Activated T-helper 2 cell treated with anti-CD3 and anti-CD28 coated beads, Interferon-gamma antibody, Interleukin-2, Interleukin-4, amounts not matched to agents 10 μg/mL and 5 μg/mL and 100 μg/mL, durations not matched to agents 14 hours and 24 hours and 36 hours (primary cell): ENCODE results near the gene RASSF8. TPM values are rescaled to one million over a fixed set of nuclear protein-coding genes. Genes with fewer than 3 reads are reported as not detected.
A peak's percentile ranks its signal among the peaks of the same experiment; 100 is the strongest.

Experiments
- DNase-seq: peaks from one replicate; pipeline ENCODE4 v3.0.0; 2021; ENCODE audit warnings: low spot score
- H3K27ac Mint-ChIP-seq: one replicate; pipeline ENCODE4 v1.8.0; 2021; ENCODE audit warnings: mixed read lengths
- H3K27me3 Mint-ChIP-seq: one replicate; pipeline ENCODE4 v1.8.0; 2021; ENCODE audit warnings: low read depth, mixed read lengths
- H3K36me3 Mint-ChIP-seq: one replicate; pipeline ENCODE4 v1.8.0; 2021; ENCODE audit warnings: low read depth, mixed read lengths
- H3K4me1 Mint-ChIP-seq: one replicate; pipeline ENCODE4 v1.8.0; 2021; ENCODE audit warnings: low read depth, mixed read lengths
- H3K4me3 Mint-ChIP-seq: one replicate; pipeline ENCODE4 v1.8.0; 2021; ENCODE audit warnings: low read depth, mild to moderate bottlenecking, moderate library complexity, mixed read lengths
- H3K9me3 Mint-ChIP-seq: one replicate; pipeline ENCODE4 v1.8.0; 2021; ENCODE audit warnings: mixed read lengths
- intact Hi-C: fragments of 100-400 bp; cut with micrococcal nuclease; formaldehyde crosslinking; loops from one replicate; pipeline ENCODE4 v1.15.1; 2023
- total RNA-seq: library from RNA; stranded (reverse); gene quantifications from 2 replicates; pipeline ENCODE4 v1.2.3, GENCODE V29; 2022

RASSF8 gene
- total RNA-seq, 1 donor from 2014 or later, result 0.16 TPM

GRCh38 chr12:25942709-25943108 is 15.8 kb upstream of the RASSF8 start:
- Mint-ChIP-seq H3K27ac (no peak overlapping the region), H3K4me1 (no peaks in the 10 kb centered on the region), H3K4me3 (no peak overlapping the region), H3K36me3 (no peaks in the 10 kb centered on the region), H3K9me3 (no peaks in the 10 kb centered on the region), H3K27me3 (no peaks in the 10 kb centered on the region)
- intact Hi-C loops, result no loop called here
- no peak for DNase-seq

DNA sequence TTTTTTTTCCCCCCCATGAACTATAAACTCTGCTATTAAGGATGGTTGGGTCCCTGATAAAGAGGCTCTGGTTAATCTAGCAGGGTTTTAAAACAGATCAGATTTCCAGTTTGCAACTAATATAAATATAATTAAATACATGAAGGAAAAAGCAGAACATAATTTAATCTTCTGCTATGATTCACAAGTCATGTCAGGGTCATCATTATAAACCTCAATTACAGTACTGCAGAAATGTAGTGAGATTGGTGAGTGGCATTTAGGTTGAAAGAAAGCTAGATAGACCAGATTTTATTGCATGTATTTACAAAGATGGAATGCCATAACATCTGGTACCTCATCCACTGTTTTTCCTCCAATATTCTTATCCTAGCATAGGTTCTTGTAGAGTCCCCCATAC is 14.5 kb upstream of the RASSF8 start:
- no peaks in the 10 kb centered on the region for H3K9me3 Mint-ChIP-seq
- no peak overlapping the region for H3K4me3 Mint-ChIP-seq
- intact Hi-C loops, result no loop called here
- DNase-seq, result no peak
- H3K36me3 Mint-ChIP-seq, result no peaks in the 10 kb centered on the region
- H3K27ac Mint-ChIP-seq, result no peak overlapping the region
- no peaks in the 10 kb centered on the region for H3K27me3 Mint-ChIP-seq
- H3K4me1 Mint-ChIP-seq, result no peaks in the 10 kb centered on the region

DNA sequence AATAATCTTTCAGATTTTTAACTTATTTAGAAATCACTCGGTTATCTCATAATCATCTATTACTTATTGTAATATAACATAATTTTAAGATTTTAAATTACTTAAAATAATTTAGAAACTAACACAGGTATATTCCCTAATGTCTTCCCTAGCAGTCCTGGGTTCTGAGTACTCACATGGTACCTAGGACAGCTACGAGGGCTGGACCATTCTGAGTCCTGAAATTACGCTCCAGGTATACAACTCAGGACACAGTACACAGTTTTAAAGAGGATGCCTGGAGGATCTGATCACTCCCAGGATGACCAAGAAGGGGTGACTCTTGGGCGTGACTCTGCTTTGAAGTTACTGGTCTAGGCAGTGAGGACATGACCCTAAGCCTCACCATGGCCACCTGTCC is 9.1 kb upstream of the RASSF8 start:
- H3K36me3 Mint-ChIP-seq, result no peaks in the 10 kb centered on the region
- intact Hi-C loops, result no loop called here
- H3K4me1 Mint-ChIP-seq, result no peaks in the 10 kb centered on the region
- H3K9me3 Mint-ChIP-seq, result no peaks in the 10 kb centered on the region
- H3K27ac Mint-ChIP-seq, result no peak overlapping the region
- no peak for DNase-seq
- no peak overlapping the region for H3K4me3 Mint-ChIP-seq
- no peaks in the 10 kb centered on the region for H3K27me3 Mint-ChIP-seq

DNA sequence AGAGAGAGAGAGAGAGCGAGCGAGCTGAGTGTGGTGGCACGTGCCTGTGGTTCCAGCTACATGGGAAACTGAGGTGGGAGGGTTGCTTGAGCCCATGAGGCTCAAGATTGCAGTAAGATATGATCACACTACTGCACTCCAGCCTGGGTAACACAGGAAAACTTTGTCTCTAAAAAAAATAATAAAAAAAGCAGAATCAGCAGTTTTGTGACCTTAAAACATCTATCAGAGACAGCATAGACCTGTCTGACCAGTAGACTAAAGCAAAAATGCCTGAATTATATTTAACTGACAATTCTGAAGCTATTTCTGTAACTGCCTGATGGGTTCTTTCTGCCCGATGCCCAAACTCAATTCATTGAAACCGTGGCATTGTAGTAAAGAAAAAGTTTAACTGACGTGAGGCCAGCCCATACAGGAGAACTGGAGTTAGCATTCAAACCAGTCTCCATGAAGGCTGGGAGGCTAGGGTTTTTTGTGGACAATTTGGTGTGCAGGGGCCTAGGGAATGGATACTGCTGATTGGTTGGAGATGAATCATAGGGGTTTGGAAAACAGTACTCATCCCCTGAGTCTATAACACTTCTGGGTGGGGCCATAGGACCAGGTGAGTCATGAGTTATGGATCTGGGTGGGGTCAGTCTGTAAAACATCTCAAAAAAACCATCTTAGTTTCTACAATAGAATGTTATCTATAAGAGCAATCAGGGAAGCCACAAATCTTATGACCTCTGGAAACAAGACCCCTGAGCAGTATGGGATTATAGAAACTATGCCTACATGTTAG is 8.0 kb upstream of the RASSF8 start:
- H3K27me3 Mint-ChIP-seq, result peaks cover 7% of the 10 kb centered on the region
- no peaks in the 10 kb centered on the region for H3K9me3 Mint-ChIP-seq
- no peaks in the 10 kb centered on the region for H3K36me3 Mint-ChIP-seq
- no peak overlapping the region for H3K27ac Mint-ChIP-seq
- no peak overlapping the region for H3K4me3 Mint-ChIP-seq
- no peak for DNase-seq
- intact Hi-C loops, result no loop called here
- H3K4me1 Mint-ChIP-seq, result no peaks in the 10 kb centered on the region

DNA sequence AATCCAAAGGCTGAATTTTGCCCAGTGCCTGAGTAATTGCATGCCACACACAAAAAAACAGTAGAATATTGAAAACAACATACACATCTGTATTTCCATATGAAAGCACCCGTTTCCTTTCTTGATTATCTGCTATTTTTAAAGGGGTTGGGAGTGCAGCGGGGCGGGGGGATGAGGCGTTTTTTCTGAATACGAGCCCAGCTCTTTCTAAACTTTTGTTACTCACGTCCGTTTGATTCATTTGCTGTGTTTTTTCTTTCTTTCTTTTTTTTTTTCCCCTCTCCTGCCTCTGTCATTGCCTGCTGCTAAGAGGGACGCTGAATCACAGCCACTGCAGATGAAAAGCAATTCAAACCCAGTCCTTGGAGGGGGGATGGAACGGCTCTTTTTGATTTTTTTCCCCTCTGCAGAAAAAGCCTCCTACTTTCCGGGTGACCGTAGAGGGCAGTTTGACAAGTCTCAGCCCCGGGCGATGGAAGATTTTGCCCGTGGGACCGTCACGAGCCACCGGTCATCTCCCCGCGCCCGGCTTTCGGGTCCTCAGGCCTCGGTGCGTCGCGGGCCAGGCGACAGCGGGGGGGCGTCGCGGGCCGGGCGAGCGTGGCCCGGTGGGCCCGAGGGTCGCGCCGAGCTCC is 572 bp upstream of the RASSF8 start:
- Mint-ChIP-seq H3K9me3 (no peaks in the 10 kb centered on the region), H3K36me3 (no peaks in the 10 kb centered on the region), H3K4me3 (peak overlapping the region; percentile 47), H3K27me3 (peaks cover 61% of the 10 kb centered on the region), H3K27ac (no peak overlapping the region), H3K4me1 (peaks cover 6% of the 10 kb centered on the region)
- intact Hi-C loops, result loop anchor here (5.0 kb wide), 2 partner anchors 164 to 756 kb away; no protein-coding TSS in a partner anchor
- no peak for DNase-seq

GRCh38 chr12:25959071-25959961 is 834 bp downstream of the RASSF8 start:
- DNase-seq, result no peak

GRCh38 chr12:25960143-25960542 is 1.7 kb downstream of the RASSF8 start:
- no peak for DNase-seq
- H3K4me3 Mint-ChIP-seq, result no peak overlapping the region
- intact Hi-C loops, result no loop called here

More at GRCh38 chr12:25959071-25959961, 834 bp downstream of the RASSF8 start:
- H3K27ac Mint-ChIP-seq, result no peak overlapping the region
- no peaks in the 10 kb centered on the region for H3K36me3 Mint-ChIP-seq
- peak overlapping the region; percentile 79 for H3K4me3 Mint-ChIP-seq
- H3K27me3 Mint-ChIP-seq, result peaks cover 71% of the 10 kb centered on the region
- intact Hi-C loops, result loop anchor here (5.0 kb wide), 2 partner anchors 163 to 757 kb away; no protein-coding TSS in a partner anchor
- peaks cover 6% of the 10 kb centered on the region for H3K4me1 Mint-ChIP-seq
- H3K9me3 Mint-ChIP-seq, result no peaks in the 10 kb centered on the region

DNA sequence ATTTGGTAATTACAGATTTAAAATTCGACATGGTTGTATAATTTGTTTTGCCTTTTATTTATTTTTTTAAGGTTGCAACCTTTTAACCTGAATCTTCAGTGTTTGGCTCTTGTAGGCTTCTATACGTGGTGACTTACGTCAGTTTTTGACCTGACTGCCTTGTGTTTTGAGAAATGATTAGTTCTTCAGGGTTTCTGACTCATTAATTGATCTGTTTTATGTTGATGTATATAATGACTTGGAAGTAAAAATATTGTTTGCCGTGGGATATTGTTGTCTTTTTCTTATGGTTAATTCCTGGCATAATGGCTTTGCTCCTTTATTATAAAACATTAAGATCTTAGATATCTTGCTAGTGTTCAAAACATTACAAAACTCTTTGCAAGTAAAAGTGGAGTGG is 2.5 kb downstream of the RASSF8 start:
- Mint-ChIP-seq H3K4me3 (no peak overlapping the region), H3K36me3 (no peaks in the 10 kb centered on the region), H3K27ac (no peak overlapping the region), H3K9me3 (no peaks in the 10 kb centered on the region), H3K4me1 (peaks cover 6% of the 10 kb centered on the region), H3K27me3 (peaks cover 64% of the 10 kb centered on the region)
- no peak for DNase-seq
- intact Hi-C loops, result no loop called here

More at GRCh38 chr12:25960143-25960542, 1.7 kb downstream of the RASSF8 start:
- no peak overlapping the region for H3K27ac Mint-ChIP-seq
- no peaks in the 10 kb centered on the region for H3K36me3 Mint-ChIP-seq
- peaks cover 6% of the 10 kb centered on the region for H3K4me1 Mint-ChIP-seq
- H3K9me3 Mint-ChIP-seq, result no peaks in the 10 kb centered on the region
- peaks cover 68% of the 10 kb centered on the region for H3K27me3 Mint-ChIP-seq

- no peaks in the 10 kb centered on the region for H3K9me3 Mint-ChIP-seq
- no peak for DNase-seq
- H3K4me3 Mint-ChIP-seq, result no peak overlapping the region
- H3K27me3 Mint-ChIP-seq, result peaks cover 47% of the 10 kb centered on the region
- H3K36me3 Mint-ChIP-seq, result no peaks in the 10 kb centered on the region
- no peak overlapping the region for H3K27ac Mint-ChIP-seq
- H3K4me1 Mint-ChIP-seq, result peaks cover 3% of the 10 kb centered on the region
- intact Hi-C loops, result no loop called here
Observed at GRCh38 chr12:25962932-25963525, 4.5 kb downstream of the RASSF8 start.

- Mint-ChIP-seq H3K27me3 (peaks cover 31% of the 10 kb centered on the region), H3K4me1 (no peaks in the 10 kb centered on the region), H3K4me3 (no peak overlapping the region), H3K36me3 (no peaks in the 10 kb centered on the region), H3K9me3 (no peaks in the 10 kb centered on the region), H3K27ac (no peak overlapping the region)
- intact Hi-C loops, result no loop called here
- no peak for DNase-seq
Observed at GRCh38 chr12:25965682-25966081, 7.2 kb downstream of the RASSF8 start.

DNA sequence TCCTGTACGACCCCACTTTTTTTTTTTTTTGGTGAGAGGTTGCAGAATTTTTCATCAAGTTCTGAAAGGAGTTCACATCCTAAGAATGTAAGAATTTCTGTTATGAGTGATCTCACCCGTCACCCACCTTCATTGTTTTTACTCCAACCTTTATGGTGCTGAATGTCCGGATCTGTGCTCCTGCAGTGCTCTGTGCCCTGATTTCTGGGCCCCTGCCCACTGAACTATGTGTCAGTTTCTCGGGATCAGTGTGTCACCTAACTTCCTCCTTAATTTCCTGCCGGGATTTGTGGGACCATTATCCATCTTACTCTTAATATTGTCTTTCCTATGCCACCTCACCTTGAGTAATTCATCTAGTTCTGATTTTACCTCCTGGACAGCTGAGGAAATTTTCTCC is 11.6 kb downstream of the RASSF8 start:
- Mint-ChIP-seq H3K4me3 (no peak overlapping the region), H3K4me1 (no peaks in the 10 kb centered on the region), H3K27ac (no peak overlapping the region), H3K9me3 (no peaks in the 10 kb centered on the region), H3K36me3 (no peaks in the 10 kb centered on the region), H3K27me3 (peaks cover 6% of the 10 kb centered on the region)
- DNase-seq, result no peak
- intact Hi-C loops, result no loop called here

DNA sequence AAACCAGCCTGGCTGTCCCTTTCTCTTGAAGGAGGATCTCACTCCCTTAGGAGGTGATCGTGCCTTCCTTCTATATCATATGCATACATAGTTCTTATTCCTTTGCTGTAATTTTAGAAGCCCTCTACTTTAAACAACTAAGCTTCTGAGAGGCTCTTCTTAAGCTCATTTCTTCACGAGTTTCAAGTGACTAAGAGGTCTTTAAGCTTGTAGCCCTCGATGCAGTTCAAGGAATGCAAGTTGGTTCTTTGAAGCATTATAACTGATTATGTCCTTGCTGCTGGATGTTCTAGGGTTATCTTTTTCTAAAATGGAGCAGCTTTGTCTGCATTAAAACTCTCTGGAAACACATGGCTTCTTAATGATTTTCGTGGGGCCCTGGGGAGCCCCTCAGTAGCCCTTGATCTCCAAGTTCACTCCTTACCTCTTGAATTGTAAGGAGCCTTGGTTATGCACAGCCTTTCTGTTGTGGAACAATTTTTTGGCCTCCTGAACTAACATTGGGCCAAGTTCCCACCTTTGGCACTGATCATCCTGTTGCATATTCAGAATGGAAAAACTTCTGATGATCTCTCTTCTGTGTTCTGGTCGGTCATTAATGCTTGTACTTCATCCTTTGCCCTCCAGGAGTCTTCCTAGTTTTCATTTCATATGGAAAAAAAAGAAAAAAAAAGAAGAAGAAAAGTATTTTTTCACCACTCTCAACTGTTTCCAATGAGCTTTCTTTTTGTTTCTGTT is 12.6 kb downstream of the RASSF8 start:
- Mint-ChIP-seq H3K27ac (no peak overlapping the region), H3K9me3 (no peaks in the 10 kb centered on the region), H3K4me3 (no peak overlapping the region), H3K27me3 (peaks cover 3% of the 10 kb centered on the region), H3K4me1 (no peaks in the 10 kb centered on the region), H3K36me3 (no peaks in the 10 kb centered on the region)
- DNase-seq, result no peak
- intact Hi-C loops, result no loop called here
